Keratinocyte (primary cell): ENCODE measurements around the gene SUN1. TPM values are rescaled to one million over a fixed set of nuclear protein-coding genes. Genes with fewer than 3 reads are reported as not detected.

Experiments used
- DNase-seq: peaks from one replicate; pipeline ENCODE4 v3.0.0-alpha.2; 2011; ENCODE audit warnings: low read depth, missing footprints, low spot score
- FAIRE-seq: peaks from 2 replicates; lab custom pipeline; 2011; peaks lifted over from hg19 to GRCh38; lab: Jason Lieb, UNC
- H2AFZ ChIP-seq: 2 replicates; pipeline ENCODE4 v1.6.0; 2012; ENCODE audit warnings: low read length, control low read depth, inconsistent platforms; ENCODE audit not compliant: control insufficient read depth
- H3K27ac ChIP-seq: 2 replicates; pipeline ENCODE4 v1.5.1; 2011; ENCODE audit warnings: low read length; ENCODE audit not compliant: control insufficient read depth, insufficient read depth
- H3K27me3 ChIP-seq: 3 replicates; pipeline ENCODE4 v1.6.0; 2011; ENCODE audit warnings: low read length; ENCODE audit not compliant: control insufficient read depth, insufficient read depth; ENCODE audit errors: extremely low read depth
- H3K36me3 ChIP-seq, 2 experiments: 2 replicates in 1 of 2; 3 replicates in 1 of 2; pipeline ENCODE4 v1.5.1; 2011; ENCODE audit warnings: low read length in 2 of 2, mild to moderate bottlenecking in 1 of 2; ENCODE audit not compliant: control insufficient read depth in 2 of 2, insufficient read depth in 2 of 2; ENCODE audit errors: extremely low read depth in 1 of 2
- H3K4me1 ChIP-seq: 3 replicates; pipeline ENCODE4 v1.5.1; 2011; ENCODE audit warnings: low read length; ENCODE audit not compliant: control insufficient read depth, insufficient read depth; ENCODE audit errors: extremely low read depth
- H3K4me2 ChIP-seq: 3 replicates; pipeline ENCODE4 v1.6.0; 2011; ENCODE audit warnings: low read depth, low read length; ENCODE audit not compliant: control insufficient read depth, insufficient read depth; ENCODE audit errors: extremely low read depth
- H3K4me3 ChIP-seq, 3 experiments: fragments of 200-600 bp in 1 of 3; sonication (generic) in 1 of 3; 2 replicates in 2 of 3; 3 replicates in 1 of 3; pipeline ENCODE4 v1.5.1; 2011 to 2016; ENCODE audit warnings: low read length in 3 of 3, mild to moderate bottlenecking in 3 of 3, control low read depth in 2 of 3, inconsistent platforms in 1 of 3, low read depth in 1 of 3, mixed read lengths in 1 of 3, mixed run types in 1 of 3, moderate library complexity in 1 of 3; ENCODE audit not compliant: control insufficient read depth in 2 of 3, insufficient read depth in 2 of 3; ENCODE audit errors: extremely low read depth in 1 of 3
- H3K79me2 ChIP-seq: 2 replicates; pipeline ENCODE4 v1.6.0; 2012; ENCODE audit warnings: low read length; ENCODE audit not compliant: control insufficient read depth, insufficient read depth
- H3K9ac ChIP-seq: 3 replicates; pipeline ENCODE4 v1.6.0; 2011; ENCODE audit warnings: low read length; ENCODE audit not compliant: control insufficient read depth, insufficient read depth; ENCODE audit errors: extremely low read depth
- H3K9me1 ChIP-seq: 3 replicates; pipeline ENCODE4 v1.6.0; 2011; ENCODE audit warnings: low read length; ENCODE audit not compliant: control insufficient read depth, insufficient read depth; ENCODE audit errors: extremely low read depth
- H3K9me3 ChIP-seq: 2 replicates; pipeline ENCODE4 v1.5.1; 2012; ENCODE audit warnings: low read depth, low read length; ENCODE audit not compliant: control insufficient read depth
- H4K20me1 ChIP-seq: 3 replicates; pipeline ENCODE4 v1.6.0; 2011; ENCODE audit warnings: low read length; ENCODE audit not compliant: control insufficient read depth, insufficient read depth; ENCODE audit errors: extremely low read depth
- EZH2 ChIP-seq: IDR thresholded peaks from one replicate; pipeline ENCODE4 v1.6.1; 2012; ENCODE audit warnings: inconsistent platforms, mild to moderate bottlenecking, low read length, moderate library complexity
- dilution Hi-C: fragments of 300-500 bp; cut with MboI; formaldehyde crosslinking; loops from one replicate; pipeline ENCODE4 v1.7.0; 2020; ENCODE audit warnings: low sequenced_read_pairs; ENCODE audit not compliant: extremely low pct_ligation_motif_present
- polyA plus RNA-seq, 5 experiments: library from polyadenylated mRNA; depleted of rRNA in 3 of 5; stranded (reverse) in 3 of 5; stranded (forward) in 1 of 5; unstranded in 1 of 5; fragments of >200 nt; gene quantifications; 1 replicate in 1 of 5; 2 replicates in 3 of 5; 3 replicates in 1 of 5; pipeline versions ENCODE4 v1.2.1 to v1.2.3, GENCODE V29; 2011 to 2012; ENCODE audit warnings: missing spikeins in 2 of 5, low read depth in 1 of 5, low replicate concordance in 1 of 5
- TF ChIP-seq, protein P1 (sequence below), 3 experiments: IDR thresholded peaks in 1 of 3; conservative IDR thresholded peaks in 1 of 3; optimal IDR thresholded peaks in 1 of 3; 2 replicates in 2 of 3; 3 replicates in 1 of 3; pipeline versions ENCODE3 to v1.5.1; 2011; ENCODE audit warnings: low read length in 3 of 3, mild to moderate bottlenecking in 3 of 3, moderate library complexity in 2 of 3, control low read depth in 1 of 3, inconsistent platforms in 1 of 3; ENCODE audit not compliant: insufficient read depth in 2 of 3; ENCODE audit errors: extremely low read depth in 1 of 3

SUN1 gene
- polyA plus RNA-seq, 1 donor (not counting 4 experiments of a cell fraction or from before 2014, with no cell fraction given) = 166 TPM

DNA sequence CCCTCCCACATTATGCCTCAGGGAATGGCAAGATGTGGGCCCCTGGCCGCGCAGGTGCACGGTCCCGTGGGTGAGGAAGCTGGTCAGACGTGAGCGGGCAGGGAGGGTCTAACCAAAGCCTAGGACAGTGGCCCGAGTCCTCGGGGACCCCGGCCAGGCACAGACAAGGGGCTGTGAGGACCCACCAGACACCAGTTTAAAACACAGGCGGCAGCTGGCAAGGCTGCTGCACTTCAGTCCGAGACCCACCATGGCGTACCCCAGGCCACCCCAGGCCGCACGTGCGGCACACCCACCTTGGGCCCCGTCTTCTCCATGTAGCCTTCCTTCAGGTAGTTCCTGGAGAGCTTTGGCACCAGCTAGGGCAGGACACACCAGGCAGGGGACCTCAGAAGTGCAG lies 67.5 kb downstream of the SUN1 start:
- Histone ChIP-seq H3K36me3 (peaks cover 0 to 4% of the 10 kb centered on the region in 2 experiments), H3K27ac (no peak overlapping the region), H4K20me1 (no peaks in the 10 kb centered on the region), H3K4me1 (no peaks in the 10 kb centered on the region), H3K9ac (no peak overlapping the region), H3K4me2 (no peak overlapping the region), H3K9me1 (no peaks in the 10 kb centered on the region), H3K79me2 (no peaks in the 10 kb centered on the region), H2AFZ (no peak overlapping the region), H3K4me3 (no peak overlapping the region), H3K27me3 (peaks cover 12% of the 10 kb centered on the region), H3K9me3 (no peaks in the 10 kb centered on the region)
- TF ChIP-seq EZH2 = no peak
- TF ChIP-seq, protein P1, sequence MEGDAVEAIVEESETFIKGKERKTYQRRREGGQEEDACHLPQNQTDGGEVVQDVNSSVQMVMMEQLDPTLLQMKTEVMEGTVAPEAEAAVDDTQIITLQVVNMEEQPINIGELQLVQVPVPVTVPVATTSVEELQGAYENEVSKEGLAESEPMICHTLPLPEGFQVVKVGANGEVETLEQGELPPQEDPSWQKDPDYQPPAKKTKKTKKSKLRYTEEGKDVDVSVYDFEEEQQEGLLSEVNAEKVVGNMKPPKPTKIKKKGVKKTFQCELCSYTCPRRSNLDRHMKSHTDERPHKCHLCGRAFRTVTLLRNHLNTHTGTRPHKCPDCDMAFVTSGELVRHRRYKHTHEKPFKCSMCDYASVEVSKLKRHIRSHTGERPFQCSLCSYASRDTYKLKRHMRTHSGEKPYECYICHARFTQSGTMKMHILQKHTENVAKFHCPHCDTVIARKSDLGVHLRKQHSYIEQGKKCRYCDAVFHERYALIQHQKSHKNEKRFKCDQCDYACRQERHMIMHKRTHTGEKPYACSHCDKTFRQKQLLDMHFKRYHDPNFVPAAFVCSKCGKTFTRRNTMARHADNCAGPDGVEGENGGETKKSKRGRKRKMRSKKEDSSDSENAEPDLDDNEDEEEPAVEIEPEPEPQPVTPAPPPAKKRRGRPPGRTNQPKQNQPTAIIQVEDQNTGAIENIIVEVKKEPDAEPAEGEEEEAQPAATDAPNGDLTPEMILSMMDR (optimal IDR thresholded peaks at IDR 0.05 in 1 of 3, IDR thresholded peaks at IDR 0.05 in 1 of 3, conservative IDR thresholded peaks at IDR 0.05 in 1 of 3; ENCODE audit: extremely low read depth in 1 of 3, insufficient read depth in 2 of 3, low read length in 3 of 3) = no peak
- DNase-seq (no peak), FAIRE-seq (no peak)
- dilution Hi-C loops = no loop called here

DNA sequence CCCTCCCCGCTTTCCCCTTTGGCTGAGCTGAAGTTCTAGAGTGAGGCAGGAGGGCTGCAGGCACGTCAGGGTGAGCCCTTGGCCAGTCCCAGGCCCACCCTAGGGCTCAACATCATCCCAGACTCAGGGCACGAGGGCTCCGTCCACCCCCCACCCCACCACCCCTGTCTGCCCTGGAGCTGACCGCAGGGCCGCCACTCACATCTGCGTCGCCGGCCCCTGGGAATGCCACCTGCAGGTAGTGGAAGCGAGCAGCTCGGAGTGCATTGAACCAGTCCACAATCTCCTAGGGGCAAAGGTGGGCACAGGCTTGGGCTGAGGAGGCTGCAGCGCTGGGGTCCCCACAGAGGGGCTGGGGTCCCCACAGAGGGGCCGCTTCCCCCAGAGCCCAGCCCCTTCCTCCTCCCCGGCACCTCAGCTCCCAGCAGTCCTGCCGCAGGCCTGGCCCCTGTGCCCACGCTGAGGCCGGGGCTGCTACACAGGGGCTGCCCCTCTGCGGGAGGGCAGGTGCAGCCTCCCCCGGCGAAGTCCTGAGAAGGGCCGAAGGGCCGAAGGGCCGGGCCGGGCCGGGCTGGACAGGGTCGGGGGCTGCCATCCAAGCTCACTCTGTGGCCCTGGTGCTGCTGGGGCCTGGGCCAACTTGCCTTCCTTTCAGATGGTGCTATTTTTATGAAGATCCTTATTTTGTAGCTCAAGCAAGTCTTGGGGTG lies 68.2 kb downstream of the SUN1 start:
- FAIRE-seq (no peak), DNase-seq (no peak)
- Histone ChIP-seq H3K27ac (no peak overlapping the region), H3K4me3 (no peak overlapping the region), H3K9me3 (no peaks in the 10 kb centered on the region), H3K4me2 (no peak overlapping the region), H3K9ac (no peak overlapping the region), H4K20me1 (no peaks in the 10 kb centered on the region), H3K4me1 (no peaks in the 10 kb centered on the region), H3K9me1 (no peaks in the 10 kb centered on the region), H3K27me3 (peaks cover 16% of the 10 kb centered on the region), H3K36me3 (peaks cover 0 to 4% of the 10 kb centered on the region in 2 experiments), H2AFZ (no peak overlapping the region), H3K79me2 (no peaks in the 10 kb centered on the region)
- dilution Hi-C loops = no loop called here
- no peak for TF ChIP-seq EZH2
- TF ChIP-seq, protein P1 (optimal IDR thresholded peaks at IDR 0.05 in 1 of 3, IDR thresholded peaks at IDR 0.05 in 1 of 3, conservative IDR thresholded peaks at IDR 0.05 in 1 of 3; ENCODE audit: extremely low read depth in 1 of 3, insufficient read depth in 2 of 3, low read length in 3 of 3) = no peak
